HT-29 (cell line): Measurements from ENCODE around the gene CEP72. TPM values are rescaled to one million over a fixed set of nuclear protein-coding genes. Genes with fewer than 3 reads are reported as not detected.
"Not testable (repeated sequence)": the region's sequence is repeated elsewhere in the genome, so short reads cannot be mapped to it uniquely, and the experiment has no call there.

Source experiments
- DNase-seq: peaks from one replicate; pipeline ENCODE4 v3.0.0-alpha.2; 2015; ENCODE audit warnings: low spot score
- total RNA-seq: library from RNA; depleted of rRNA; stranded (reverse); fragments of >200 nt; shearing (Covaris generic); gene quantifications from 2 replicates; pipeline ENCODE4 v1.2.3, GENCODE V29; 2014

The CEP72 gene
- total RNA-seq, 1 experiment from 2014 or later: 31.5 TPM

DNA sequence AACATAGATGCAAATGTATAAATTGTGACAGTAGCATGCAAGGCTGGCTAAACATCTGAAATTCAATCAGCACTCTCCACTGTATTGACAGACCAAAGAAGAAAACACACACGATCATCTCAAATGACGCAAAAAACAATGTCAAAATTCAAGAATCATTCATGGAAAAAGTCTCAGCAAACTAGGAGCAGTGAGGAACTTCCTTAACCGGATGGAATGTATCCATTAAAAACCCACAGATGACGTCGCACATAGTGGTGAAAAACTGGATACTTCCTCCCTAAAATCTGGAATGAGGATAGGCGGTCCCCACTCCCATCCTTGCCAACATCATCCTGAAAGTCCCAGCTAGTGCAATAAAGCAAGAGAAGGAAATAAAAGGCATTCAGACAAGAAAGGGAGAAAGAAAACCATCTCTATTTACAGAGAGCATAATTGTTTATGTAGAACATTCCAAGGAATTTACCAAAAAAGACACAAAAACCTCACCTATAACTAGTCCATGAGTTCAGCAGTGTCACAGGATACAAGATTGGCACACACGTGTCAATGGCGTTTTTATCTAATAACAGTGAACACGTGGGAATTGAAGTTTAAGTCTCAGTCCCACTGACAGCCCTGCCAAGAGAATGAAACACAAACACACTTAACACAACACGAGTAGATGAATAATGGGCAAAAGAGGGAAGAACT, 14.1 kb upstream of the CEP72 start:
- DNase-seq: no peak

DNA sequence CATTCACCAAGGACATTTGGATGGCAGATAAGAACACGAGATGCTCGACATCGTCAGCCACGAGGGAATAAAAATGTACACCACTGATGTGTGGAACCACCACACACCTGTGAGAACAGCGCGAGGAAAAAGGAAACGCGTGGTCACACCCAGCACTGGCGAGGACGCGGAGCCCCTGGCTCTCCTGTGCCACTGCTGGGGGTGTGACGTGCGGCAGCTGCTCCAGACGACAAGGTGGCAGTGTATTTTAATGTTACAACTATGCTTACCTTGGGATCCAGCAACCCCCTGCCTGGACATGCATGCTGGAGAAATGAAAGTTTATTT, 13.6 kb upstream of the CEP72 start:
- no peak for DNase-seq

DNA sequence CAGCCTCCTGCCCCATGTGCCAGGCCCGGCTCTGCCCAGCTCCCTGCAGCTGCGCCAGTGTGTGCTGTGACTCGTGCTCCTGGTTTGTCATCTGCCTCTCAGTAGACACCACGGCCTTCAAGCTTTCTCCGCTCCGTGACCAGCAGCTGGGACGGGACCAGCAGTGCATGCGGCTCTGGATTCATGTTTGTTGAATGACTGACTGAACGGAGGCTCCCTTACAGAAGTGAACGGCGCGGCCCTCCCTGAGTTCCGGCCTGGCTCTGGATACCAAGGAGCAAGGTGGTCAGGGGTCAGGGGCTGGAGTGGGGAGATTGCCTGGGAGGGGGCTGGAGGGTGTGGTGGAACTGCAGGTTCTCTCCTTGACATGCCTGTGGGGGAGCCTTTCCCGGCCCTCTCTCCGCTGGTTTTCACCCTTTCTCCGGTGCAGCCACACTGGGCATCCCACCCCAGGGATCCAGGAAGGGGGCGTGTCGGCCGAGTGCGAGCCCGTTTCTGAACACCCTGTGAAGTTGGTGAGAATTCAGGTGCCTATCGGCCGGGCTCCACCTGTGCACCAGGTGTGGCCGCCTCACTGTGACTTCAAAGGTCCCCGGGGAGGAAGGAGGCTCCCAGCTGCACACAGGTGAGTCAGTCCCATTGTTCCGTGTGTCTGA, 11.1 kb upstream of the CEP72 start:
- peak; percentile 72 for DNase-seq

DNA sequence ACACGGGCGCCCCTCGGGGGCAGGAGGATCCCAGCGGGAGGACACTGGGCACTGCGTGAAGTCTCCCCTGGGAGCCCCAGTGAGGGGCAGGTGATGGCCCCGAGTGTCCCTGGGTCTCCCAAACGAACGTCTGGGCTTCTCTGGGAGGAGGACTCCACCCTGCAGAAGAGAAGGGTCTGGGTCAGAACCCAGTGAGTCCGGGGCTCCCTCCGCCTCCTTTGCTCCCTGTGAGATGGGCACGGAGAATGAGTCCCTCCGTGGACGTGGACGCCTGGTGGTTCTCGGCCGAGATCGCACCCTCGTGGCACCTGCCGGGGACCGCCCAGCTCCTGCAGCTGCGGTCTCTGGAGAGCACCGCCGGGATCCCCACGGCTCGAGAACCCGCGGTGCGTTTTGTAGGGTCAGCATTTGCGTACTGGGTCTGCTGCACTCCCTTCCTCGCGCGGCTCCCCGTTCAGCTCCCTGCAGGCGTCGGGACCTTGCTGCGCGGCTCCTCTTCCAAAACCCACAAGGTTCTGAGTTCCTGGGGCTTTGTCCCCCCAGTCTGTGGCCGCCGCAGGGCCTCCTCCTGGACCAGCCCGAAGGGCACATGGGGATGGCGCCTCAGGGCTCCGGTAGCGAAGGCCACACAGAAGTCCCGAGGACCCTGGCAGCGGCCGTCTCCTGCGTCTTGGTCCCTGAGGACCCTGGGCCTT, 10.2 kb upstream of the CEP72 start:
- DNase-seq: no peak

DNA sequence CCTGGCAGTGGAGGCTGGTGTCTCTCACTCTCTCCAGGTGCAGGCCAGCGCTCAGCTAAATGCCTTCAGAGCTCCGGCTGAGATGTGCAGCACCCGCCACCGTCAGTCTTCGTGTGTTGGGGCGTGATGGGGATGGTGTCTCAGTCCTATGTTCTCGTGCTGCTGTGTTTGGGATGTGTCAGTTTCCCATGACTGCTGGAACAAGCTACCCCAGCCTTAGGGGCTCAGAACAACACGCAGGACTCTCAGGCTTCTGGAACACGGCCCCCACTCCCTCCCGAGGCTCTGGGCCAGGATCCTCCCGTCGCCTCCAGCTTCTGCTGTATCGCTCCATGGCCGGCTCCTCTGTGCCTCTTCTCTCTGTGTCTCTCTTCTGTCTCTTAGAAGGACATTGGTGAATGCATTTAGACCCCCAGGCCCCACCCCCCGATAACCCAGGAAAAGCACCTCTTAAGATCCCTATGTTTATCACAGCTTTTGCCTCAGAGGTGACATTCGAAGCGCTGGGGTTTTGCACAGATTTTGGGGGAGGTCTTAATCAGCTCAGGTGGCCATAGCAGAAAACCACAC, 9.6 kb upstream of the CEP72 start:
- DNase-seq: no peak

DNA sequence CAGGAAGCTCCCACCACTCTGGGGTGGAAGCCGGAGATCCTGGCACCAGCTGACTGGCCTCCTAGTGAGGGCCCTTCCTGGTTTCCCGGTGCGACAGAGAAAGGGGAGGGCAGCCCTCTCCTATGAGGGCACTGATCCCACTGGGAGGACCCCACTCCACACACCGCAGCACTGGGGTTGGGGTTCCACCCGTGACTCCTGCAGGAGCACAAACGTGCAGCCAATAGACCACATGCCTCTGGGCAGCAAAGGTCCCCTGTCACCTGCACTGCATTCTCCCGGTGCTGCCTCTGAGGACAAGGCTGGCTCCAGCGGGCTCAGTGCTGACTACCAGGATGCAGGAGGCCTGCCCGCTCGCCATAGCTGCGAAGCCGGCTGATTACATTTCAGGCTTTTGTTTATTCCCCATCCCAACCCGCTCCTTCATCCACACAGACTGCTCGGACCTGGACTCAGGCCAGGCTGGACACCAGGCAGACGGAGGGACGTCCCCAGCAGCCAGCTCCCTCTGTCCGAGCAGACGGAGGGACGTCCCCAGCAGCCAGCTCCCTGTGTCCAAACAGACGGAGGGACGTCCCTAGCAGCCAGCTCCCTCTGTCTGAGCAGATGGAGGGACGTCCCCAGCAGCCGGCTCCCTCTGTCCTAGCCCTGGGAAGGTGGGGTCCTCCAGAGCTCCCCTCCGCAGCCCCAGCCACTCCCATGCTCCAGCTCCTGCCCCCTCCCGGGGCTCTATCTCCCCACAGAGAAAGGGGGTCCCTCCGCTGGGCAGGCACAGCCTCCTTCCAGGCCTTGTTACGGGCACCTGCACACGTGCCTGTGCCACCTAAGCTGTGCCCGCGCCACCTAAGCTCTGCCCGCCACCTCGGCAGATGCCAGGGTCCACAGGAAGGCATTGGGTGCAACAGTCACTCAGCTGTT, 8.8 kb upstream of the CEP72 start:
- no peak for DNase-seq

DNA sequence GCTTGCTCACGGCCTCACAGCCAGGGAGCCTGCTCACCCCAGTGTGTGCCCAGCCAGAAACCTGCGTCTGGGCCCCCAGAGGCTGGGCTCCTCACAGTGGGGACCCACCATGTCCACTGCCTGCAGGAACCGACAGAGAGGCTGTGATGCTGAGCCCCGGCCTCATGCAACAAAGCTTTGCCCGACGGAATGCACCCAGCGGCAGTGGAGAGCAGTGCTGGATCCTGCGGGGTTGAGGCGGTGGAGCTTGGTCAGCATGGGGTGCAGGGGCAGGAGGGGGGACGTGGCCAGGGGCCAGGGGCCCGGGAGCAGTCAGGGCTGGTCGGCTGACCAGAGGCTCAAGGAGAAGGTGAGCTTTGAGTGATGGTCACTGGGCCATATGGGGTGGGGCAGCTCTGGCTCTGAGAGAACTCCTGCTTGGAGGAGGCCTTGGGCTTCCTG, 7.7 kb upstream of the CEP72 start:
- no peak for DNase-seq

DNA sequence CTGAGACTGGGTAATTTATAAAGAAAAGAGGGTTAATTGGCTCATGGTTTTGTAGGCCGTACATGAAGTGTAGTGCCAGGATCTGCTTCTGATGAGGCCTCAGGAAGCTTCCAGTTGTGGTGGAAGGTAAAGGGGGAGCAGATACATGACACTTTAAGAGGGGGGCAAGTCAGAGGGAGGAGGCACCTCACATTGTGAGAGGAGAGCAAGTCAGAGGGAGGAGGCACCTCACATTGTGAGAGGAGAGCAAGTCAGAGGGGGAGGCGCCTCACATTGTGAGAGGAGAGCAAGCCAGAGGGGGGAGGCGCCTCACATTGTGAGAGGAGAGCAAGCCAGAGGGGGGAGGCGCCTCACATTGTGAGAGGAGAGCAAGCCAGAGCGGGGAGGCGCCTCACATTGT, 7.0 kb upstream of the CEP72 start:
- DNase-seq: not testable (repeated sequence)

DNA sequence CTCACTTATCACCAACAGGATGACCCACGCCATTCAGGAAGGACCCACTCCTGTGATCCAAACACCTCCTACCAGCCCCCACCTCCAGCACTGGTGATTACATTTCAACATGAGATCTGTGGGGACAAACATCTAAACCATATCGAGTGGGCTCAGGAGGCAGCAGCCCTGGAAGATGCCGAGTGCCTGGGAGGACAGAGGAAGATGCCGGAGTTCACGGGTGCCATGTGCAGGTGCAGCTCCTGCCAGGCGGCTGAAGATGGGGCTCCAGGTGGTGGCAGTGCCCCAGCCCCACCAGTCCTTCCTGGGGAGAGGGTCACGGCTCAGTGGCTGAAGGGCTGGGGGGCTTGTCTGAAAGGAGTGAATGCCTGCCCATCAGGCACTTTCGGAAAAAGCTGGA, 6.1 kb upstream of the CEP72 start:
- no peak for DNase-seq

DNA sequence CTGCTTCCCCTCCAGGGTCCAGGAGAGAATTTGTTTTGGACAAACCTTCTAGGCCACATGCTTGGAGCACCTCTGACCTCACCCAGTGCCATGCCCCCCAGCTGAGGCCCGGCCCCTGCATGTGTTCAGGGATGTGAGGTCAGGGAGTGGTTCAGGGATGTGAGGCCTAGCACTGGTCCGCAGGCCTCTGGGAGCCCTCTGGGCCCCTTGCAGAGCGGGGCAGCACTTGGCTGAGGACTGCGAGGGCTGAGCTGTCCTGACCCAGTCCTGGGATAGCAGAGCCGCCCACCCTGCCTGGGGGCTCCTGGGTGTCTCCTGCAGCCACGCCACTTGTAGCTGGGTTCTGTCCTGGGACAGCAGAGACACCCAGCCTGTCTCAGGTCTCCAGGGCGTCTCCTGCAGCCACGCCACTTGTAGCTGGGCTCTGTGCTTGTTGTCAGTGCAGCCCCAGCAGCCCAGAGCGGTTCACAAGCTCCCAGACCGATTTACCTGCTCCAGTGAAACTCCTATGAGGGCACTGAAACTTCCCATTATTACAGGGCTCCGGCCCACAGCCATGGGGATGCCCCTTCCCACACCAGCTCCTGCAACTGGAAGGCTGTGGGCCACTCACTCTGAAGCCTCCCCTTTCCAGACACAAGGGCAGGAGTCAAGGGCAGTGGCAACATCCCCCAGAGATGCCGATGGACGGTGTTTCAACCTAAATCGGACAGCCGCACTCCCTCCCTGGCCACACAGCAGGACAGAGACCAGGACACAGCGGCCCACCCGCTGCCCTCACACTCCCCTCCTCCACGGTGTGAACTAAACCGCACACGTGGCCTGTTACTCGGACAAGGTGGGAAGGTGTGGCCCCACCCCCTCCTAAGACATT, 5.4 kb upstream of the CEP72 start:
- no peak for DNase-seq

DNA sequence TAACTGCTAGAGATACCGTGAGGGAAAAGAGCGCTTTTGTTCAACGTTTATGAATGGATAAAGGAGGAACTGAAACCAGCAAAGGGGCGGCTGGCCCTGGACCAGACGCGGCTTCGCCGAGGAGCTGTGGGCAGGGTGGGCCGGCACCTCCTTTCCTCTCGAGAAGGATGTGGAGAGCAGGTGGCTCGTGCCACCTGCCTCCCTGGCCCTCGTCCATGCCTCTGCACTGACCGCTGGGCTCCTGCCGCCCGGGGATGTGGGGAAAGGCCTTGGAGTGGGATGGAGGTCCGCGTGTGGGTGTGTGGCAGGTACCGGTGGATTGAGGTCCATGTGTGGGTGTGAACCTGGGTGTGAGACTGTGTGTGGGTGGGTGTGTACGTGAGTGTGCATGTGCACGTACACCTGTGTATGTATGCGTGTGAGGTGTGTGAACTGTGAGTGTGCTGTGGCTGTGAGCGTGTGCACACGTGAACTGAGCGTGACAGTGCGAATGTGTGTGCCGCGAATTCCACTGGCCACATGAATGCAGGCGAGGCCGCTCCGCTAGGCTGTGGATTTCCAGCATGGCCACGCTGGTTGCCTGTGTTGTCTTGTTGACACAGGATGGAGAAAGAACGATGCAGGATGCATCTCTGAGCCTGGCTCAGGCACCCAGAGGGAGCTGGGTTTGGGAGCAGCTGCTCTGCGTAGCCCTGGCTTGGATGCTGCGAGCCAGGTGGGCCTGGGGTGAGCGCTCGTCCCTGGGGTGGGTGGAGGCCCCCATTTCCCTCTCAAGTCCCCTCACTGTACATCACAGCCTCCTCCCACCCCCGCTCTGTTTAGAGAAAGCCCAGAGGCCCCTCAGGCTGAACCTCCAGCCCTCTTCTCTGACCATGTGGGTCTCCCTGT, 4.4 kb upstream of the CEP72 start:
- no peak for DNase-seq

DNA sequence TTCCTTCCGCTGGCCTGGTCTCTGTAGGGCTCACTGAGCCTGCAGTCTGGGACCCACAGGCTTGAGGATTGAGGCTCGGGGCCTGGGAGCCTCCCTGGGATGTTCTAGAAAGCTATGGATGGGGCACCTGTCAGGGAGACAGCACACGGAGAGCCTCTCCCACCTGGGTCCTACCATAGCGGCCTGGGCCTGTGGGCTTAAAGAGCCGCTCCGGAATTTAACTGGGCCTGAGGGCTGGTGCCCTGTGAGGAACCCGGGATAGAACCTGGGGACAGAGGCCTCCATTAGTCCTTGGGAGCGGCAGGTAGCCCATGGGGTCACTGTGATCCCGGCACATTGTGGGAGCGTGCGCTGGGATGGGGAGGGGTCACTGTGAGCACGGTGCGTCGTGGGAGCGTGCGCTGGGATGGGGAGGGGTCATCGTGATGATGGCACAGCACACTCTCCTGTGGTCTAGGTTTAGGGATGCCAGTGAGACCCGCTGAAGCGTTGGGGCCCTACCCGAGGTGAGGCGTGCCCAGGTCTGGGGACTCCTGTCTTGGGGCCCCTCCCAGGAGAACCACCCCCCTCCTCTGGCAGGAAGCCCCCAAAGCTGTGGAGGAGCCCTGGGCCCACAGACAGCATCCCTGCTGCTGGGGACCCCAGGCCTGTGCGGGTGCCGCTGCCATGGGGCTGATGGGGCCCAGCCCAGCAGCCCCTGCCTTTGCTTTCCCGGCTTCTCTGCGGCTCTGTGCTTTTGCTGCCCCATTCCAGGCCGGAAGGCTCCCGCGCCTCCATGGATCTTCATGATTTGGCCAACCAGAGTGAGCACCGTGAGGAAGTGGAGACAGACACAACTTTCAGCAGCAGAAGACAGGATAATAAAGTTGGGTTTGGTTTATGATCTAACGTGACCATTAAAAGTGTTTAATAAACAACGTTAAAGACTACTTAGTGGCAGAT, 3.4 kb upstream of the CEP72 start:
- DNase-seq: no peak

DNA sequence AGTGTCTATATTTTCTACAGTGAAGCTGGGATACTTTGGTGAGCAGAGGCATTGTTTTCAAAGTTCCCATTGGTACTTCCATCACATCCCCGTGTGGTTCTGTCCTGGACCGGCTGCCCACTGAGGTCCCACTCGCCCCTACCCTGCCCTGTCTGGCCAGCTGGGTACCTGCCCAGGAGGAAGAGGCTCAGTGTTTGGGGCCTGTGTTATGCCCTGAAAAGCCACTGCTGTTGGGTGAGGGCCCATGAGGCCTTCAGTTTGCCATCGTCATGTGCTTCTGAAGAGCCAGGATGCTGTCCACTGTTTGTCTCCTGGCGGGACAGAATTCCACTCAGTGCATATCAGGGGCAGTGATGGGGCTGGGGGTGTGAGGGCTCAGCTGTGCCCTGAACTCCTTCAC, 2.6 kb upstream of the CEP72 start:
- DNase-seq: no peak

DNA sequence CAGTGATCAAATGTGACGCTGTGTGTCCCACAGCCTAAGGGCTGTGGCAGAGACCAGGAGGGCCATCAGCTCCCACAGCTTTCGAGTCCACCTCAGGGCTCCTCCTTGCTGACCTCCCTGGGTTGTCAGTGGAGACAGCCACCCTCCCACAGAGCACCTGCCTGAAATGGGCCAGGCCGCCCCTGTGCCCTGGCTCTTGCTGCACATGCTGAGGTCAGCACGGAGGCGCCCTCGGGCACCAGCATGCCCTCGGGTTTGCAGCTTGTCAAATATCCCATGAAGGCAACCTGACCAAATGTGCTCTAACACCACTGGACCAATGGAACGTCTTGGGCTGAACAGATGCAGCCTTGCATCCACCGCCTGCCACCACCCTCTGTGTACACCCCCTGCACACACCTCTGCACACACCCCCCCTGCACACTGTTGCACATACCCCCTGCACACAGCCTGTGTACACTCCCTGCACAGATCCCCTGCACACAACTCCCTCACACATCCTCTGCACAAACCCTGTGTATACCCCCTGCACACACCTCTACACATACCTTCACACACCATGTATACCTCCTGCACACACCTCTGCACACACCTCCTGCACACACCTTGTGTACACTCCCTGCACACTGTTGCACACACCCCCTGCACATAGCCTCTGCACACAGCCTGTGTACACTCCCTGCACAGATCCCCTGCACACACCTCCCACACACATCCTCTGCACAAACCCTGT, 2.0 kb upstream of the CEP72 start:
- DNase-seq: no peak

DNA sequence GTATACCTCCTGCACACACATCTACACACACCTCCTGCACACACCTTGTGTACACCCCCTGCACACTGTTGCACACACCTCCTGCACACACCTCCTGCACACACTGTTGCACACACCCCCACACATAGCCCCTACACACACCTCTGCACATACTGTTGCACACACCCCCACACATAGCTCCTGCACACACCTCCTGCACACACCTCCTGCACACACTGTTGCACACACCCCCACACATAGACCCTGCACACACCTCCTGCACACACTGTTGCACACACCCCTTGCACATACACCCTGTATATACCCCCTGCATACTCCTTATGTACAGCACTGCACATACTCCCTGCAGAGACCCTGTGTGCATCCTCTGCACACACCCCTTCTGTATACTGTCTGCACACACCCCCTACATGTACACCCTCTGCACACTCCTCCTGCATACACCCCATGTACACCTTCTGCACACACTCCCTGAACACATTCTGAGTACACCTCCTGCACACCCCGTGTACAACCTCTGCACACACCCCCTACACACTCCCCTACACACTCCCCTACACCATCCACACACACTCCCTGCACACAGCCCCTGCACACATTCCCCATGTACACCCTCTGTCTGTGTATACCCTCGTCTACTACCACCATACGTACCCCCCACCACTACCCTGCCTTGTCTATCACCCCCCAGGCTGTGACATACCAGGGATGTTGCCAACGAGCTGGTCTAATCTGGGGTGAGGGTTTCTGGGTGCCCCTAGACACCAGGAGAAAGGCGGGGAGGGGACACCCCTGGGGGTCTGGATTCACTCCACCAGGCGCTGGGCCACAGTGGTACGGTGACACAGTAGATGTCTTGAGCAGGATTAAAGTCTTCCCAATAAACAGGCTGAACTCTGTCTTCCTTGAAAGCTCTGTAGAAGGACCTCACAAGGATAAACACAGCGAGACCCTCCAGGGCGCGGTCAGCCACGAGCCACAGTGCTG, 1.1 kb upstream of the CEP72 start:
- no peak for DNase-seq
